GM18526 (cell line): ENCODE data around the gene AK8.
A peak's percentile ranks its signal among the peaks of the same experiment; 100 is the strongest.

Source experiments
- POLR2A ChIP-seq: IDR thresholded peaks from 3 replicates; pipeline ENCODE4 v1.6.1; 2011; ENCODE audit not compliant: insufficient read length; ENCODE audit errors: extremely low read depth

AK8 gene

DNA sequence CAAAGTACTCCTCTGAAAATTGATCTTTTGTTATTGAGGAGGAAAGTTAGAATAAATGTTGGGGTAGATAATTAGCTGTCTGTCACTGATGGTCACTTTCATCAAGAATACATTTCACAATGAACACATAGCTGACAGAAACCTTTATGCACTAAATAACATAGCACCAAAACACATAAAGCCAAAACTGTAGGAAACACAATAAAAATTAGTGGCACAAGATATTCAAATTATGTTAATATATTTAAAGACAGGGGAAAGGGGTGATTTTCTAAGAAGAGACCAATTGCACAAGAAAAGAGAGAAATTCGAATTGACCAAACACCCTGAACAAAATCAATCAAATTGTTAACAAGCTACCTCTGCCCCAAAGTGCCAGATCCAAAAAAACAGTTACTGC lies 89.7 kb downstream of the AK8 start:
- TF ChIP-seq POLR2A = no peak

DNA sequence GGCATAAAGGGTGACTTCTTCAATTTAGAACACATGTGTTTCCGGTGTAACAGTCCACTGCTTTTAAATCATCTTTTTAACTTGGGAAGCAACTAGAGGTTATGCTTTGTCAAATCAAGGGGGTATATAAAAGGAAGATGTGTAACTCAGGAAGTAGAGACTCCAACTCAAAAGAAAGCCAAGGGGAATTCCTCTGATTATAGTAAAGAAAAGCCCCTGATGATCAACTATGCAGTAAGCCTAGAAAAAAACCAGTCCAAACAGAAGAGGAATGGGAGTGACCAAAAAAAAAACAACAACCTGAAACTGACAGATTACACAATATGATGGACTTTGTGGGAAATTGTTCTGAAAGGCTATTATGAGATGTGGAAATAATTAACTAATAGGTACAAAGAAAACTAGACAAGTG lies 90.3 kb downstream of the AK8 start:
- TF ChIP-seq POLR2A = no peak

DNA sequence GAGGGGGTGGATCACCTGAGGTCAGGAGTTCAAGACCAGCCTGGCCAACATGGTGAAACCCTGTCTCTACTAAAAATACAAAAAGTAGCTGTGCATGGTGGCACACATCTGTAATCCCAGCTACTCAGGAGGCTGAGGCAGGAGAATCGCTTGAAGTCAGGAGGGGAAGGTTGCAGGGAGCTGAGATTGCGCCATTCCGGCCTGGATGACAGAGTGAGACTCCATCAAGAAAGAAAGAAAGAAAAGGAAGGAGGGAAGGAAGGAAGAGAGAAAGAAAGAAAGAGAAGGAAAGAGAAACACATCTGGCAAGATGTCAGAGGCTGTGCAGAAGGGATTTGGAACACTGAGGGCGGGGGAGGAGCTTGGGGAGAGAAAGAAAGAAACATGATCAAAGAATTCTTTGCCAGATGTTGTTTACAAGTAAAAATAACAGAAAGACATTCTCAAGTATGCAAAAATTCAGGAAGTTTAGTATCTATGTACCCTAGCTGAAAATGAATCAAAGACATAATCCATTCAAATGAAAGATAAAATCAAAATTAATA lies 93.7 kb downstream of the AK8 start:
- no peak for TF ChIP-seq POLR2A

DNA sequence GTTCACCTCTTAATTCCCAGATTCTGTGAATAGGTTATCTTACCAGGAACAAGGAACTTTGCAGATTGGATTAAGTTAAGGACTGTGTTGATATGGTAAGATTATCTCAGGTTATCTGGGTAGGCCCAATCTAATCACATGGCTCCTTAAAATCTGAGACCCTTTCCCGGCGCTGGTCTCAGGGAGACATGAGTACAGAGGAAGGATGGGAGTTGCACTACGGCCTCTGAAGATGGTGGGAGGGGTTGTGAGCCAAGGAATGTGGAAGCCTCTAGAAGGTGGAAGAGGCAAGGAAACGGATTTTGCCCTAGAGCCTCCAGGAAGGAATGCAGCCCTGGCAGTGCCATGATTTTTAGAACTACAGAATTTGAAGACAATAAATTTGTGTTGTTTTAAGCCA lies 95.1 kb downstream of the AK8 start:
- no peak for TF ChIP-seq POLR2A

DNA sequence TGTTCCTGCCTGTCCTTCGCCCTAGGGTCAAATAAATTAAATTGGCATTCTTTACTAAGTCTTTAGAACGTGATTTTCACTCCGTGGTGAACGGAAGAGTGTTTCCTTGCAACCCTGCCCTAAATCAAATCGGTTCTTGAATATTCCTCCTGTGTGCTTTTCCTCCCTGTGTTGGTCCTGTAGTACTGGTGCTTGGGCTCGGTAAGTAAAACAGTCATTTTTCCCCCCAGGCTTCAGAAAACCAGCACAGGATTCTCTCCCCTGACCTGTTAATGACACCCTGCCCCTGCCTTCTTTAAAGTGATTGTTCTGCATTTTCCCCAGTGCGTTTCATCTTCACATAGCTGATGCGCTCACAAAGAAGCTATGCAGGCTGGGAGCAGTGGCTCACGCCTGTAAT lies 96.0 kb downstream of the AK8 start:
- no peak for TF ChIP-seq POLR2A

DNA sequence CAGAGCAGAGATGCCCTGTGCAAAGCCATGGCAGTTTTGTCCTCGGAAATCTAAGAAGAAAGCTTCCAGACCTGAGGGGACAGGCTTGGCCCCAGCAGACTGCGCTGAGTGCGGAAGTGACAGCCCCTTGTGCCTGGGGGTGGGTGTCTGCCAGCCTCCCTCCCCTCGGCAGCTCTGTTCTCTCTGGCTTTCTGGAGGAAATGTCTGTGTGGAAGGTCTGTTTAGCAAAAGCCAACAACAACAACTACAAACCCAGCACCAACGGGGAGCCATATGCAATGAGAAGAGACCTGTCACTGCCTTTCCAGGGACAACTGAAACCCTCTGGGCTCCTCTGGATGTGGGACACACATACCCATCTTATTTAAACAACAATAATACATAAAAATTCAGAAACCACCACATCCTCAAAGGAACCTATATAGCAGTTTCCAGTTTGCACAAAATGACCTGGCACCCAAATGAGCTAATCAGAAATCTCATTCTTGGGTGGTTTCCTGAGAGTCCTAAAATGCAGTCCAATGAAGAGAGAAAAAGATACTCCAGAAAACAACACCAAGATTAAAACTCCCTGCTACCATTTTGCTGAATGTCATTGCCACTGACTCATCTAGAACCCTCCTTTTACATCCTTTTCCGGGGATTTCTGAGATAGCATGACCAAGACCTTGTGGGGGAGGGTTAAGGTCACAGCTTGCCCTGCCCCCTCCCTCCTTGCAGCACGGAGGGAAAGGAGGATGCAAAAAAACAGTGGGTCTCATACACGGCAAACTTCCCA lies 97.7 kb downstream of the AK8 start:
- no peak for TF ChIP-seq POLR2A

DNA sequence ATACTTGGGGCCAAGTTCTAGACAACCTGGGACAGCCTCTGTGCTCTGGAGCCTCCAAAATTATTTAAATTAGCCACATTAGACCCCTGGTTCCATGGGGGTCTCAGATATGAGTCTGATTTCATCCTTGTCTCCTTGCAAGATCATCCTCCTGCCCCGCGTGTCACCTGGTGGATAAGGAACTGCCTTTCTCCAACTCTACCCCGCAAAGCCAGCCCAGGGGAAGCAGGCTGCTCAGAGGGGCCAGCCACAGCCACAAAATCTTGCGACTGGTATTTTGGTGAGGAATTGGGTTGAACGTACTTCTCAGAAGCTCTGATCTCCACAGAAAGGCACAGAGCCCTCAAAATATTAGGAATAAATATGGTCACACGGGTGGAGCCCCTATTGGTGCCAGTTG lies 101.2 kb downstream of the AK8 start:
- TF ChIP-seq POLR2A = no peak

DNA sequence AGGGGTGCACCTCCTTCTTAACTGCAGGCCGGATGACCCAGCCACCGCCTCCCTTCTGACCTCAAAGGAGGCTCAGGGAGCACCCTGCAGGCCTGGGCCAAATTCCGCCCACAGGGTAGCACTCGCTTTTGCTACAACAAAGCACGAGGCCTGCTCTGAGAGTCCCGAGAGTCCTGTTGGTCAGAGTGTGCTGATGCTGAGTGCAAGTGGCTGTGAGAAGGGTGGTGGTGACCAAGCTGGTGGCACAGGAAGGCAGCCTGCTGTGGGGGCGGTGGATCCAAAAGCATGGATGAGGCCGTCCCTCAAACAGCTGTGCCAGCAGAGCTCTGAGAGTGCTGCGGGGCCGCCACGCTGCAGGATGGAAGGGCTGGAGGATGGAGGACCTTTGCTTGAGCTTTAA lies 101.8 kb downstream of the AK8 start:
- no peak for TF ChIP-seq POLR2A

DNA sequence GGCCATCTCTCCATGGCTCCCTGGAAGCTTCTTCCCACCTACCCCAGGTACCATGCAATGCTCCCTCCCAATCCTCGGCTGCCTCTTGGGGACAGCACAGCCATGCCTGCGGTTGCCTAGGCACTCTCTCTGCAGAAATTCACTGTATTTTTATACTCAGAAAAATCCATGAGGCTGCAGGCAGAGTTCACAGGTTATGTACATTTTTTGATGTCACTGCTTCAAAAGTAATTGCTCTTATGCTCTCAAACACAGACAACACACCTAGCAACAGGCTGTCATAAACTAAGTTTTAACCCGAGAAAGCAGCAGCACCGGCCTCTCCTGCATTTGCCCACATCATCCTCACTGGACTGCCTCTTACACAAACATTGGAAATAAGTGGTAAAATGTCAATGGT lies 102.4 kb downstream of the AK8 start:
- no peak for TF ChIP-seq POLR2A

DNA sequence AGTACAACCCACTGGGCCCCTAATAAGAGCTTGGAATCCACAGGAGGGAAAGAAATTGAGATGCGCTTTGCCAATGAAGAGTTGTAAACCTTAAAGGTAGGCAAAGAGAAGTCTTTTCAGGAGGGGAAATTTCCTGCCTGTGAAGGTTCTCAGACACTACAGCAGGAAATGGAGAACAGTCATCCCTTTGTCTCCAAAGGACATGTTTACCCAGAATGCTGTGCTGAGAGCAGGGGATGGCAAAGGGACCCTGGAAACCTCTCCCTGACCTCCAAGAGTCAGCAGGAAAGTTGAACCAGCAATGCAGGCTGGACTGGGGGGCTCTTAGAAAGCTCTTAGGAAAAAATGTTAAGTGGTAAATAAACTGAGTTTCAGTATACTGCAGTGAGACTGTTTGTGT lies 103.2 kb downstream of the AK8 start:
- no peak for TF ChIP-seq POLR2A

DNA sequence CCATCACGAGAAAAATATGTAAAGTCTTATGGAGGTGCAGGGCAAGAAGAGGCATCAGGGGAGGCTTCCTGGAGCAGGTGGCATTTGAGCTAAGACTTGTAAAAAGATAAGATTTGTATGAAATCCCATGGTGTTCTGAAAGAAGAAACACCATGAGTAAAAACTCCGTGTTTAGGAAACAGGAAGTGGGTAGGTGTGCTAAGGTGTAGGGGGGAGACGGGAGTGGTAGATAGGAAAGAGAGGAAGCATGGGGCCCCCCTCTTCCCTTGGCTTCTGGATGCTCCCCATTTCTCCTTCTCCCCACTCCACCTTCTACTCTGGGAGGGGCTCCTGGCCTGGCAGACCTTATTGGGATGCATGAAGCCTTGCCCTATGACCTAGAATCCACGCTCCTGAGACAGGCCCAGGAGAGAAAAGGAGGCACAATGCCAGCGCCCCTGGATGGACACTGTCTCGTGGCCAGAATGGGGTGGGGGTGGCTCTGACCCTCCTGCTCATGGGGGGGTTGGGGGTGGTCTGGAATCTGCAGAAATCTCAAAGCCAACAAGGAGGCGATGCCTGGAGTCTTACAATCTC lies 104.2 kb downstream of the AK8 start:
- no peak for TF ChIP-seq POLR2A

DNA sequence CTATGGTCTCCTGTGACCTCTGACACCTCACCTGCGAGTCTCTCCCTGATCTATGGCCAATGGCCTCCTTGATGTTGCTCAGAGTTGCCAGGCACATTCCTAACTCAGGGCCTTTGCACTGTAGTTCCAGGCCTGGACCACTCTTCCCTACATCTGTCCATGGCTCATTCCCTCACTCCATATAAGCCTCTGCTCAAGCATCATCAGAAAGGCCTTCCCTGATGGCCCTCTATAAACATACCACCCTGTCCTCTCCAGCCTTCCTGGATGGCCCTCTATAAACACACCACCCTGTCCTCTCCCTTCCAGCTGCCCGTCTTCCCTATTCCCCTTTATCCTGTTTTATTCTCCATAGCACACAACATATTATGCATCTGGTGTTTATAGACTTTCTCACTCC lies 105.0 kb downstream of the AK8 start:
- TF ChIP-seq POLR2A = no peak

DNA sequence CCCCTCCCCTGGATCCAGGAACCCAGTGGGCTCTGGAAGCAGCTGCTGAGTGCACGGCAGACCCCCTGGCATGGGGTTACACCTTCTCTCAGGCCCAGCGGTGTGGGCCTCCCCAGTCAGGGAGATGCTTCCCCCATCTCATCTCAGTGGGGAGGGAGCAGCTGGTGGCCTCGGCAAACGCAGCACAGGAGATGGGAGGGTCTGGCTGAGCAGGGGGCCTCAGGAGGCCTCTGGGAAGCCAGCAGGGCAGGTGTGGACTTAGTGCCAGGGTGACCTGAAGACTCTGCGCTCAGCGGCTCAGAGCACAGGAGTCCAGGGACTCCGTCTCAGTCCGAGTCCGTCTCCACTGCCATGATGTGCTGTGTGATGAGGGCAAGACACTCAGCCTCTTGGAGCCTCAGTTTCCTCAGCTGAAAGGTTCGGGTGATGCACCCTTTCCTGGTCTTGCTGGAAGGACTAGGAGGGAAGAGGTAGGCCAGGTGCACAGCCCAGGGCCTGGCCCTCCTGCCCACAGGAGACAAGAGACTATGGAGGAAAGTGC lies 107.2 kb downstream of the AK8 start:
- TF ChIP-seq POLR2A = no peak

DNA sequence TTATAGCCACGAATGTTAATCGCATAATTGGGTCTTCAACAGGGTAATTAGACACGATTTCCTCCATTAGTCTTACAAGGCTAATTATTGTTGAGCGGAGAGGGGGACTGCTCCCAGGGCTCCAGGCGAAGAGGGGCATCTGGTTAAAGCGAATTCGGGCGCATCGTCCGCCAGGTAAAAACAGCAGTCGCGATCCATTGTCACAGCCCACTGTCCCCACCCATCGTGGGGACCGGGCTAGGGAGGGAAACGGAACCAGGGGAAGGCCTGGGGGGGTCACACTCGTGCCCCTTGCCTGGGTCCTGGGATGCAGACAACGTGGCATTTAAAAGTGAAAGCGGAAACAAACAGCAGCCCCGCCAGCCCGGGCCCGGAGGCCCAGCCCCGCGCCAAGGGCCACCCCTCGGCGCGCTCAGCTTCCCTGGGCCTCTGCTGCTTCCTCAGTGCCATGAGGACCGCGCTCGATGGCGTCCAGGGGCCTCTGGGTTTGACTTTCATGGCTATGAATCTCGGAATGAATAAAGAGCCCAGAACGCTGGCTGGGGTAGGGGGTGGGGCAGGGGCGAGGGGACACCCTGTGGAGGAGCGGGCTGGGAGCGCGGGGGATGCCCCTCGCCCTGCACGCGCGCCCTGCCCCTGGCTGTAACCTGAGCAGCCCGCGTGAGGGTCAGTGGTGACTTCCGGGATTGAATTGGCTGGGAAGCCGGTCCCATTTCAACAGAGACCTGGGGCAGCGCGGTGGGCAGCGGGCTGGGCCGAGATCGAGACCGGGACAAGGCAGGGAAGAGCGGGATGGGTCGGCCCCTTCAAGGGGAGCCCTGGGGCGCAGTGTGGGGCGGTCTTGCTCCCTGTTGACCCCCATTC lies 107.9 kb downstream of the AK8 start:
- peak; percentile 62 for TF ChIP-seq POLR2A
